Peyer's patch (tissue), 4 donors: ENCODE measurements around the gene CD36. TPM values are rescaled to one million over a fixed set of nuclear protein-coding genes. Genes with fewer than 3 reads are reported as not detected.

ENCODE experiments used
- DNase-seq, 3 donors: peaks; one replicate each; pipeline ENCODE4 v3.0.0-alpha.2; 2017 to 2019
- H3K27ac ChIP-seq, 4 donors: fragments of 200-600 bp; sonication (generic); one replicate each; pipeline ENCODE4 v1.5.1; 2016 to 2019
- H3K27me3 ChIP-seq, 2 donors: fragments of 200-600 bp; sonication (generic); one replicate each; pipeline ENCODE4 v1.5.1; 2019
- H3K36me3 ChIP-seq, 3 donors: fragments of 200-600 bp; sonication (generic); one replicate each; pipeline ENCODE4 v1.5.1; 2016 to 2019
- H3K4me1 ChIP-seq, 4 donors: fragments of 200-600 bp; sonication (generic); one replicate each; pipeline ENCODE4 v1.5.1; 2016 to 2019
- H3K4me3 ChIP-seq, 4 donors: fragments of 200-600 bp; sonication (generic); 1 replicate in 3 of 4; 2 replicates in 1 of 4; pipeline ENCODE4 v1.5.1; 2016 to 2019; ENCODE audit warnings: mild to moderate bottlenecking in 1 of 4
- H3K9me3 ChIP-seq, 4 donors: fragments of 200-600 bp; sonication (generic); one replicate each; pipeline ENCODE4 v1.5.1; 2016 to 2019; ENCODE audit warnings: mild to moderate bottlenecking in 1 of 4
- POLR2A ChIP-seq, 2 donors: fragments of 450-650 bp; IDR thresholded peaks; one replicate each; pipeline ENCODE4 v1.5.1; 2017; ENCODE audit warnings: antibody characterized with exemption in 2 of 2, mild to moderate bottlenecking in 2 of 2, moderate library complexity in 2 of 2
- total RNA-seq, 4 donors: library from RNA; depleted of rRNA; stranded (reverse); fragments of >200 nt; gene quantifications; one replicate each; pipeline ENCODE4 v1.1.0, GENCODE V29; 2016
- TF ChIP-seq, protein P1 (sequence below), 6 experiments: fragments of 450-650 bp in 4 of 6; fragments of 200-600 bp in 2 of 6; sonication (generic) in 1 of 6; IDR thresholded peaks; one replicate each; pipeline ENCODE4 v1.5.1; 2017 to 2019; ENCODE audit warnings: antibody characterized with exemption in 6 of 6, mild to moderate bottlenecking in 3 of 6, moderate library complexity in 1 of 6

The CD36 gene
- total RNA-seq, 4 donors from 2014 or later, result 8.9 to 35.5 (median 24.4) TPM

DNA sequence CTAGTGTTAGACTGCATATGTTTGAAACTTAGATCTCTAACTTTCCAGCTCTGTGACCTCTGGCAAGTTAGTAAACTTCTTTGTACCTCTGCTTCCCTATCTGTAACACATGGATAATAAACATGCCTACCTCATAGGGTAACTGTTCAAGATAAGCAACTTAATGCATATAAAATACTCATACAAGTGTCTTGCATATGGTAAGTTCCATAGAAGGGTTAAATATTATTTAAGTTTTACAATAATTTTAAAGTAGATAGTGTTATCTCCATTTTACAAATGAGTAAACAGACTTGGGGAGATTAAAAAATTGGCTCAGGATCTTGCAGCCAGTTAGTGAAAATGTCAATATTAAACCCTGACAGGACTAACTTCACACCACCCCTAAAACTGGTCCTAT, 30.1 kb upstream of the CD36 start:
- H3K4me3 ChIP-seq, result no peak overlapping the region
- no peaks in the 10 kb centered on the region for H3K36me3 ChIP-seq
- TF ChIP-seq, protein P1, sequence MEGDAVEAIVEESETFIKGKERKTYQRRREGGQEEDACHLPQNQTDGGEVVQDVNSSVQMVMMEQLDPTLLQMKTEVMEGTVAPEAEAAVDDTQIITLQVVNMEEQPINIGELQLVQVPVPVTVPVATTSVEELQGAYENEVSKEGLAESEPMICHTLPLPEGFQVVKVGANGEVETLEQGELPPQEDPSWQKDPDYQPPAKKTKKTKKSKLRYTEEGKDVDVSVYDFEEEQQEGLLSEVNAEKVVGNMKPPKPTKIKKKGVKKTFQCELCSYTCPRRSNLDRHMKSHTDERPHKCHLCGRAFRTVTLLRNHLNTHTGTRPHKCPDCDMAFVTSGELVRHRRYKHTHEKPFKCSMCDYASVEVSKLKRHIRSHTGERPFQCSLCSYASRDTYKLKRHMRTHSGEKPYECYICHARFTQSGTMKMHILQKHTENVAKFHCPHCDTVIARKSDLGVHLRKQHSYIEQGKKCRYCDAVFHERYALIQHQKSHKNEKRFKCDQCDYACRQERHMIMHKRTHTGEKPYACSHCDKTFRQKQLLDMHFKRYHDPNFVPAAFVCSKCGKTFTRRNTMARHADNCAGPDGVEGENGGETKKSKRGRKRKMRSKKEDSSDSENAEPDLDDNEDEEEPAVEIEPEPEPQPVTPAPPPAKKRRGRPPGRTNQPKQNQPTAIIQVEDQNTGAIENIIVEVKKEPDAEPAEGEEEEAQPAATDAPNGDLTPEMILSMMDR (IDR thresholded peaks at IDR 0.05), result no peak
- H3K4me1 ChIP-seq, result peaks cover 0 to 6% (median 0%) of the 10 kb centered on the region in 4 donors
- no peaks in the 10 kb centered on the region for H3K9me3 ChIP-seq
- H3K27me3 ChIP-seq, result no peaks in the 10 kb centered on the region
- no peak for DNase-seq
- no peak overlapping the region for H3K27ac ChIP-seq

DNA sequence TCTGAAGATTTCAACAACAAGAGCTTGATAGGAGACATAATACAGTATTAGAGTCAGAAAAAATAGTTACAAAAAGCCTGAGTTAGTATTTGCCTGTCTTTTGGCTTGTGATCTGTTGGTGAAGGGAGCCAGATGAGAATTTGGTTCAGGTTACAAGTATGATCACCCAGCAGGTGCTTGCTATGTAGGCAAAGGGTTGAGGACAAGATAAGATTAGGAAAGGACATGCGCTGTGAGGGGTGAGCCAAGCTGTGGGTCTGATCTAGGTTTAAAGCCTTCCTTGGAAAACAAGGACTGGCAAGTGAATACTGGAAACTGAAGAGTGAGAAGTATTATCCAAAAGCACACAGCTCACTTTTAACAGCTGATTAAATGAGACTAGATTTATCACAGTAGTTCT, 28.7 kb upstream of the CD36 start:
- Histone ChIP-seq H3K27ac (no peak overlapping the region), H3K4me3 (no peak overlapping the region), H3K9me3 (no peaks in the 10 kb centered on the region), H3K4me1 (peaks cover 0 to 6% (median 0%) of the 10 kb centered on the region in 4 donors), H3K36me3 (no peaks in the 10 kb centered on the region), H3K27me3 (no peaks in the 10 kb centered on the region)
- TF ChIP-seq, protein P1 (IDR thresholded peaks at IDR 0.05), result no peak
- TF ChIP-seq POLR2A (IDR thresholded peaks at IDR 0.05), result no peak
- no peak for DNase-seq

DNA sequence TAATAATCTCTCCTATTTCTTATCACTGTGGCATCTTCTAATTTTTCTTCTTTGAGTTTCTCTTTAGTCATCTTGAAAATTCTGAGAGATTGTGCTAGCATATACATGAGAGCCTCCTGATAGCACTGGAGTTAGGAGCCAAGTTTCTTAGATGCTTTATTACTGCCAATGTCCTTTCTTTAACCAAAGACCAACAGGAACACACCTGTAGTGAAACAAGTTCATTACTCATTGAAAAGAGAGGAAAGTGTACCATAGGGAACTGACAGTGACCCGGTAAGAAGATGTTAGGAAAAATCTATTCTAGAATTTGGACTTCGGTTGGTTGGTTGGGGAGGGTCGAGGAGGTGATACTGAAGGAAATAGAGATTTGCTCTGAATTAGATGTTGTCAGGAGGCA, 27.1 kb upstream of the CD36 start:
- peaks cover 0 to 6% (median 0%) of the 10 kb centered on the region in 4 donors for H3K4me1 ChIP-seq
- no peaks in the 10 kb centered on the region for H3K27me3 ChIP-seq
- H3K9me3 ChIP-seq, result no peaks in the 10 kb centered on the region
- H3K4me3 ChIP-seq, result no peak overlapping the region
- no peak for DNase-seq
- H3K36me3 ChIP-seq, result no peaks in the 10 kb centered on the region
- peak overlapping the region in 2 of 4 donors; percentile 19 to 65 for H3K27ac ChIP-seq
- TF ChIP-seq POLR2A (IDR thresholded peaks at IDR 0.05), result no peak
- TF ChIP-seq, protein P1 (IDR thresholded peaks at IDR 0.05), result no peak

DNA sequence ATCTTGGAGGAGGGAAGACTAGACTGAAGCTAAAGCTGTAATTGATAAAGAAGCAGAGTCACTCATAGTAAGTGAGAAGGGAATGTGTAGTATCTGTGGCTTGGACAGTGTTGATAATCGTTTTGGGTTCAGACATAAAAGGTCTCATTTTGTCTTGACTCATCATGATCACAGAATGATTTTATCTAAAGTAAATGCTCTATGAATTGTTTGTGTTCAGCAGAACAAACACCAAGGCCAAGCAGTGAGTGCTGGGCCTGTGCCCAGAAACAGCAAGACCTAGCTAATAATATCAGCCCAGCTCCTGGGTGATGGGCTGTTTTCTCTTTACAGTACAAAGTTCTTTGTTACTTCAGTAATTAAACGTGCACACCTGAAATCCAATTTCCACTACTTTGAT, 26.7 kb upstream of the CD36 start:
- Histone ChIP-seq H3K27ac (peak overlapping the region in 2 of 4 donors; percentile 19 to 65), H3K4me1 (peaks cover 0 to 6% (median 0%) of the 10 kb centered on the region in 4 donors)
- DNase-seq, result peak in 2 of 3 donors; percentile 60 to 72

DNA sequence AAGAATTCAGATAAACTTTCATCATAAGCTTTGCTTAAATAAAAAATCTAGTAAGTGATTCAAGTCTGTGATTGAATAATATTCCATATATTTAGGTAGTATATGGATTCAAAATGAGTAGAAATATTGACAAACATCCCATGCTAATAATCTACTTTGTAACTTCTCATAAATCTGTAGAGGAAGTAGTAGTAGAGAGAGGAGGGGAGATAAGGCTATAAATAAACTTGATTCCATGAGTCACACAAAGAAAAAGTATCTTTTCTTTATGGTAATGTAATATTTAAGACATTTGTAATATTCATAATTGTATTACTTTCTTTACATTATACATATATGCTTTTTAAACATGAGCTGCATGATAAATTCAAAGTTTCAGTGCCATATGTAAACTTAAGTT, 25.6 kb upstream of the CD36 start:
- H3K4me3 ChIP-seq, result no peak overlapping the region
- peaks cover 0 to 3% (median 0%) of the 10 kb centered on the region in 4 donors for H3K4me1 ChIP-seq
- no peaks in the 10 kb centered on the region for H3K27me3 ChIP-seq
- DNase-seq, result no peak
- H3K27ac ChIP-seq, result no peak overlapping the region
- H3K9me3 ChIP-seq, result no peaks in the 10 kb centered on the region
- TF ChIP-seq, protein P1 (IDR thresholded peaks at IDR 0.05), result no peak
- no peak for TF ChIP-seq POLR2A (IDR thresholded peaks at IDR 0.05)
- H3K36me3 ChIP-seq, result no peaks in the 10 kb centered on the region

More for the DNA sequence above, 26.7 kb upstream of the CD36 start:
- TF ChIP-seq, protein P1 (IDR thresholded peaks at IDR 0.05), result no peak
- no peak for TF ChIP-seq POLR2A (IDR thresholded peaks at IDR 0.05)
- no peaks in the 10 kb centered on the region for H3K9me3 ChIP-seq
- H3K4me3 ChIP-seq, result no peak overlapping the region
- no peaks in the 10 kb centered on the region for H3K27me3 ChIP-seq
- H3K36me3 ChIP-seq, result no peaks in the 10 kb centered on the region

DNA sequence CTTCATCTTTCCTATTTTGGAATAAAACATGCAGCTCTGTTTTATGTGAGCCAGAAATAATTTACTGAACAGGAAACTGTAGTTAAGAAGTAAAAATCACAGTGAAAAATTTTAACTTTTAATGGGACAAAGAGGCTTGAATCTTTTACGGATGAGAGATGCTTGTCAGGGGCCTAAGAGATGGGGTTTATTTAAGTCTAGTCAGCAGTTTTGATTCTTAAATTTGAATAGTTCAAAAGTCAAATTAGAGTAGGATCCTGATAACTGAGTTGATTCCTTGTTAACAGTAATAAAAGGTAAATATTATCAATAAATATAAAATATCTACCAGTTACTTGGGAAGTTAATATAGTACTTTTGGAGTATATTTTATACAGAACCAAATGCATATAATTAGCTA, 24.9 kb upstream of the CD36 start:
- no peak overlapping the region for H3K27ac ChIP-seq

More for the DNA sequence above, 24.9 kb upstream of the CD36 start:
- TF ChIP-seq, protein P1 (IDR thresholded peaks at IDR 0.05), result no peak
- TF ChIP-seq POLR2A (IDR thresholded peaks at IDR 0.05), result no peak
- DNase-seq, result no peak
- H3K36me3 ChIP-seq, result no peaks in the 10 kb centered on the region
- H3K9me3 ChIP-seq, result no peaks in the 10 kb centered on the region
- H3K4me3 ChIP-seq, result no peak overlapping the region
- H3K27me3 ChIP-seq, result no peaks in the 10 kb centered on the region
- H3K4me1 ChIP-seq, result peaks cover 0 to 3% (median 0%) of the 10 kb centered on the region in 4 donors
